Measurements from ENCODE around the gene SETD1A.

GRCh38 chr16:30992276-30992780, 34.8 kb downstream of the SETD1A start:
- TF ChIP-seq CTCF (conservative IDR thresholded peaks at IDR 0.05; ENCODE audit: low read length): no peak
- no peak for TF ChIP-seq EZH2phosphoT487 (IDR thresholded peaks at IDR 0.05; ENCODE audit: borderline replicate concordance)

All from Loucy (cell line).